Astrocyte of the cerebellum (primary cell): ENCODE data around the gene ZCCHC7.

ENCODE experiments used
- DNase-seq: peaks from one replicate; pipeline ENCODE4 v3.0.0-alpha.2; 2011; ENCODE audit warnings: low read depth
- H3K4me3 ChIP-seq: 2 replicates; pipeline ENCODE4 v1.5.1; 2011; ENCODE audit warnings: mild to moderate bottlenecking, low read depth, low read length, moderate library complexity
- in situ Hi-C: cut with HindIII; loops from 2 replicates; pipeline ENCODE4 v1.10.0; 2017; ENCODE audit warnings: low sequenced_read_pairs
- TF ChIP-seq, protein P1 (sequence below): IDR thresholded peaks from 2 replicates; pipeline ENCODE4 v1.5.1; 2012; ENCODE audit warnings: low read length, low read depth, moderate library complexity, mild to moderate bottlenecking; ENCODE audit errors: missing control alignments

The ZCCHC7 gene

DNA sequence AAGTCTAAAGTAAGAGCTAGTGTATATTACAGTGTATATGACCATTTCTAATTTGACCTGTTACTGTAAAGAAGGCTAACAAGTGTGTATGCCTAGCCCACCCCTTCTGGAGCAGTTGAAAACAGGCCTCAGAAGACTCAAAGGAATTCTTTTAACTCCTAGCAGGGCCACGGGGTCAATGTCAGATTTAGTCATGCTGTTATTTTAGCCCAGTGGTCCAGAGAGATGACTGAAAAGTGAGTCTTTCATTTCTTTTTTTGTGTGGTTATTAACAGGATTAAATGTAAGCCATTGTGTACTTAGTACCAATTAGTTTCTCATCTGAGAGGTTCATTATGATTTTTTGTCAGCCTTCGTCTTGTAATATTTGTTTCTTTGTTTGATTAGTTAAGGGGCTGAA, 24.4 kb downstream of the ZCCHC7 start:
- H3K4me3 ChIP-seq, result no peak overlapping the region
- peak; percentile 0 for DNase-seq
- in situ Hi-C loops, result no loop called here
- TF ChIP-seq, protein P1, sequence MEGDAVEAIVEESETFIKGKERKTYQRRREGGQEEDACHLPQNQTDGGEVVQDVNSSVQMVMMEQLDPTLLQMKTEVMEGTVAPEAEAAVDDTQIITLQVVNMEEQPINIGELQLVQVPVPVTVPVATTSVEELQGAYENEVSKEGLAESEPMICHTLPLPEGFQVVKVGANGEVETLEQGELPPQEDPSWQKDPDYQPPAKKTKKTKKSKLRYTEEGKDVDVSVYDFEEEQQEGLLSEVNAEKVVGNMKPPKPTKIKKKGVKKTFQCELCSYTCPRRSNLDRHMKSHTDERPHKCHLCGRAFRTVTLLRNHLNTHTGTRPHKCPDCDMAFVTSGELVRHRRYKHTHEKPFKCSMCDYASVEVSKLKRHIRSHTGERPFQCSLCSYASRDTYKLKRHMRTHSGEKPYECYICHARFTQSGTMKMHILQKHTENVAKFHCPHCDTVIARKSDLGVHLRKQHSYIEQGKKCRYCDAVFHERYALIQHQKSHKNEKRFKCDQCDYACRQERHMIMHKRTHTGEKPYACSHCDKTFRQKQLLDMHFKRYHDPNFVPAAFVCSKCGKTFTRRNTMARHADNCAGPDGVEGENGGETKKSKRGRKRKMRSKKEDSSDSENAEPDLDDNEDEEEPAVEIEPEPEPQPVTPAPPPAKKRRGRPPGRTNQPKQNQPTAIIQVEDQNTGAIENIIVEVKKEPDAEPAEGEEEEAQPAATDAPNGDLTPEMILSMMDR, result no peak

DNA sequence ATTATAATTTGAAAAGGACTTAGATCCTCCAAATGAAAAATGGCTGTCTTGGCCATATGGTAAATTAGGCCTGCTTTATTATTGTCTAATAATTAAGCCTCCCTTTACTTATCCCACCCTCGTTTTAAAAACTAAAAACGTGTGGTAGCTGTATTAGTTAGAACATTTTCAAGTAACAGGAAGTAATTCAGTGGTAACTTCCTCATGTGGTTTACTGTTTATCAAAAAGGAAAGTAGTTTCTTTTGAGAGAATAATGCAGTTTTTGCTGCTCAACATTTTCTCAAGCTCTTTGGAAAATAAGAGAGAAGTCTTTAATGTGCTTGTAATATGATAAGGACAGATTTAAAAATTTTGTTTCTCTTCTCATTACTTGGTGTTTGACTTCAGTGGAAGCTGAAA, 26.0 kb downstream of the ZCCHC7 start:
- in situ Hi-C loops, result no loop called here
- no peak overlapping the region for H3K4me3 ChIP-seq
- TF ChIP-seq, protein P1, result no peak
- DNase-seq, result no peak

DNA sequence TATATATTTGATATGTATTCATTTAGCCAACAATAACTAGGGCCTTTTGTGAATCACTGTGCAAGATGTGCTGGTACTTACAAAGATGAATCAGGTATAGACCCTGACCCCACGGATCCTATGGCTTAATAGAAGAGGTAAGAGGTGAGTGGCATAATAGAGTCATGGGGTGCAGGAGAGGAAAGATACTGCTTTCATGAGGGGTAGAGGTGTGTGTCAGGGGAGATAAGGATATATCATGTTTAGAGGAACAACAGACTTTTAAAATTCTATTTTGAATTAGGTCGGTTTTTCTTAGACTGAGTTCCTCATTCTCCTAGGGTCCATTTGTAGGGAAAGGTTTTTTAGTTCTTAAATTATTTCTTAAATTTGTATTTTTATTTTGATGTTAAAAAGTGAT, 27.8 kb downstream of the ZCCHC7 start:
- no peak for DNase-seq
- TF ChIP-seq, protein P1, result no peak
- in situ Hi-C loops, result no loop called here
- no peak overlapping the region for H3K4me3 ChIP-seq

DNA sequence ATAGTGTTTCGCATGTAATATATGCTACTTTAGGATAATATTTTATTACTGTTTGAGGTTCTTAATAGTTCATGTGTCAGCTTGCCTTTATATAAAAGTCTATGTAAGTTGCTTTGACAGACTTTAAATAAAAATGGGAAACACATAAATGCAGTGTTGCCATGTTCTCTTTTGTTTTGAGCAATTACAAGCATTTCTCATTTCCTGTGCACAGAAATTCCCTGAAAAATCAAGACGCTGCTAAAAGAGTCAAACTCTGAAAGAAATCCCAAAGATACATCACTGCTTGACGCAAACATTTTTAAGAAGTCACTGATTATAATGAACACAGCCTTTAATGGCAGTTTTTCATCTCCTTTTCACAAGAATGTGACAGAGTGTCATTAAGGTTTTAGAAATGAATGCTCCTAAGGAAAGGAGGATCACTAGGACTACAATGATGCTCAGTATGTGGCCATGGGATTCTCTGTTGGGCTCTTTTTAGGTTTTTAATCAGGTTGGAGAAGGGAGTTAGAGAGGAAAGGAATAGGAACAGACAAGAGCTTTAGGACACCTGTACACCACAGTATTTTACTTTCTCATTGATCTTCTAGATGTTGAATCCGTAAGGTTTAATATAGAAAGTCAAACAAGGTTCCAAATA, 29.4 kb downstream of the ZCCHC7 start:
- in situ Hi-C loops, result no loop called here
- DNase-seq, result no peak
- TF ChIP-seq, protein P1, result no peak
- H3K4me3 ChIP-seq, result no peak overlapping the region

- in situ Hi-C loops, result no loop called here
- TF ChIP-seq, protein P1, result no peak
- no peak for DNase-seq
- H3K4me3 ChIP-seq, result no peak overlapping the region
Measured at GRCh38 chr9:37150415-37150814, 30.0 kb downstream of the ZCCHC7 start.

DNA sequence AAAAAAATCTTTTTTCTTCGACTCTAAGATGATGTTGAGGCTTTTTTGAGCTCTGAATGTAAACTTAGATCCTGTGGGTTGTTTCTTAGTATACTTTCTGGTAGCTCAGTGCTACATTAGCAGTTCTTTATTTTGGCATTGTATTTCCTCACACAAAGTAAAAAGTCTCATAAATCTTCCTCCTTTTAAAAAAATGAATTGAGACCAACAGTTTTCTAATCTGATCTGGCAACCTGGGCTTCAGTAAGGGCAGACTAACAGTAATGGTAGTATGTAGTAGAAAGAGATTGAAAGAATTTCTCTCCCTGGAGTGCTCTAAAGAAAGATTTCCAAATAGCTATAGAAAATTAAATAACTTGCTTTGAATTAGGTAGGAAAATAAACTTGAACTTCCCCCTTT, 31.4 kb downstream of the ZCCHC7 start:
- TF ChIP-seq, protein P1, result no peak
- H3K4me3 ChIP-seq, result no peak overlapping the region
- no peak for DNase-seq
- in situ Hi-C loops, result no loop called here
